WTC11 (cell line): Measurements from ENCODE around the gene LRRC4B. TPM values are rescaled to one million over a fixed set of nuclear protein-coding genes. Genes with fewer than 3 reads are reported as not detected.

Source experiments
- ATAC-seq: fragments of 200-7000 bp; cut with Tn5 transposase; 2 replicates; pipeline ENCODE4 v1.10.0; 2021; ENCODE audit warnings: mild to moderate bottlenecking, moderate library complexity
- CTCF ChIA-PET: fragments of 300-600 bp; sonication (Branson Sonifier 250); formaldehyde crosslinking; loops from one replicate; lab custom pipeline; 2021; ENCODE audit warnings: antibody characterized with exemption; lab: Charles Lee
- POLR2A ChIA-PET: fragments of 350-600 bp; sonication (Branson Sonifier 250); formaldehyde crosslinking; loops from one replicate; lab custom pipeline; 2021; ENCODE audit warnings: antibody characterized with exemption; lab: Charles Lee
- DNase-seq: peaks from one replicate; pipeline ENCODE4 v3.0.0; 2021; ENCODE audit warnings: low spot score
- H3K27ac Mint-ChIP-seq: 2 replicates; pipeline ENCODE4 v1.8.0; 2021; ENCODE audit warnings: mixed read lengths
- H3K27me3 Mint-ChIP-seq: 2 replicates; pipeline ENCODE4 v1.8.0; 2021; ENCODE audit warnings: low read depth, mild to moderate bottlenecking, moderate library complexity, mixed read lengths
- H3K36me3 Mint-ChIP-seq: 2 replicates; pipeline ENCODE4 v1.8.0; 2021; ENCODE audit warnings: mixed read lengths
- H3K4me1 Mint-ChIP-seq: 2 replicates; pipeline ENCODE4 v1.8.0; 2022; ENCODE audit warnings: mixed read lengths
- H3K4me3 Mint-ChIP-seq: 2 replicates; pipeline ENCODE4 v1.8.0; 2021; ENCODE audit warnings: mild to moderate bottlenecking, moderate library complexity, mixed read lengths
- H3K9me3 Mint-ChIP-seq: 2 replicates; pipeline ENCODE4 v1.8.0; 2021; ENCODE audit warnings: mixed read lengths
- FOXJ3 ChIP-seq: sonication (generic); formaldehyde crosslinking; IDR thresholded peaks from 2 replicates; pipeline ENCODE4 v1.9.0; 2021; ENCODE audit warnings: missing genetic modification reagents, mild to moderate bottlenecking, borderline replicate concordance
- FOXP1 ChIP-seq: sonication (generic); formaldehyde crosslinking; IDR thresholded peaks from 2 replicates; pipeline ENCODE4 v1.8.0; 2022; ENCODE audit warnings: missing genetic modification reagents, mild to moderate bottlenecking, moderate library complexity, borderline replicate concordance
- GABPB1 ChIP-seq: sonication (generic); formaldehyde crosslinking; IDR thresholded peaks from 2 replicates; pipeline ENCODE4 v1.8.1; 2023; ENCODE audit warnings: mild to moderate bottlenecking, missing genetic modification reagents
- GRHL2 ChIP-seq: fragments of 250-450 bp; sonication (Bioruptor Pico); IDR thresholded peaks from 2 replicates; pipeline ENCODE4 v1.8.0; 2022; ENCODE audit warnings: mild to moderate bottlenecking, moderate library complexity; ENCODE audit not compliant: insufficient replicate concordance, severe bottlenecking
- NFE2L1 ChIP-seq: sonication (generic); formaldehyde crosslinking; IDR thresholded peaks from 2 replicates; pipeline ENCODE4 v1.8.1; 2023; ENCODE audit warnings: missing genetic modification reagents
- NR1H2 ChIP-seq: sonication (generic); formaldehyde crosslinking; IDR thresholded peaks from 2 replicates; pipeline ENCODE4 v1.9.0; 2021; ENCODE audit warnings: mild to moderate bottlenecking, moderate library complexity, missing genetic modification reagents
- PRRX2 ChIP-seq: fragments of 250-450 bp; sonication (Bioruptor Pico); IDR thresholded peaks from 2 replicates; pipeline ENCODE4 v1.8.0; 2021; ENCODE audit warnings: mild to moderate bottlenecking
- TEAD4 ChIP-seq: sonication (generic); formaldehyde crosslinking; IDR thresholded peaks from 2 replicates; pipeline ENCODE4 v1.8.0; 2022; ENCODE audit warnings: mild to moderate bottlenecking, missing genetic modification reagents
- ZNF263 ChIP-seq: sonication (generic); formaldehyde crosslinking; IDR thresholded peaks from 2 replicates; pipeline ENCODE4 v1.8.1; 2022; ENCODE audit warnings: low read depth, mild to moderate bottlenecking, moderate library complexity, missing genetic modification reagents
- total RNA-seq: library from RNA; stranded (reverse); gene quantifications from 3 replicates; pipeline ENCODE4 v1.2.3, GENCODE V29; 2021
- TF ChIP-seq, protein P1 (sequence below): fragments of 250-450 bp; sonication (Bioruptor Pico); IDR thresholded peaks from 2 replicates; pipeline ENCODE4 v1.9.0; 2021; ENCODE audit warnings: mild to moderate bottlenecking
- TF ChIP-seq, protein P2 (sequence below): fragments of 250-450 bp; sonication (Bioruptor Pico); IDR thresholded peaks from 2 replicates; pipeline ENCODE4 v2.1.2; 2022; ENCODE audit warnings: mild to moderate bottlenecking, moderate library complexity
- TF ChIP-seq, protein P3 (sequence below): sonication (generic); formaldehyde crosslinking; IDR thresholded peaks from 2 replicates; pipeline ENCODE4 v1.8.1; 2022; ENCODE audit warnings: mild to moderate bottlenecking, missing genetic modification reagents, moderate library complexity, borderline replicate concordance
- TF ChIP-seq, protein P4 (sequence below): sonication (generic); formaldehyde crosslinking; IDR thresholded peaks from 2 replicates; pipeline ENCODE4 v1.8.0; 2022; ENCODE audit warnings: mild to moderate bottlenecking, missing genetic modification reagents

The LRRC4B gene
- total RNA-seq, 1 experiment from 2014 or later: 10.0 TPM

GRCh38 chr19:50514346-50515167, 53.7 kb downstream of the LRRC4B start:
- CTCF ChIA-PET: interaction anchor here (3.1 kb wide), 1 partner anchor 42 kb away, joined by 22 read pairs; no protein-coding TSS in a partner anchor
- no peak for ATAC-seq
- Mint-ChIP-seq H3K36me3 (peaks cover 5% of the 10 kb centered on the region; the same call in 1 of the 2 replicates), H3K9me3 (peaks cover 5% of the 10 kb centered on the region), H3K4me3 (no peak overlapping the region), H3K4me1 (peaks cover 14% of the 10 kb centered on the region), H3K27ac (no peak overlapping the region)
- TF ChIP-seq GRHL2 (CRISPR knock-in tag) (no peak), GABPB1 (CRISPR knock-in tag) (no peak), PRRX2 (CRISPR knock-in tag) (no peak), ZNF263 (no peak), FOXJ3 (CRISPR knock-in tag) (no peak)
- TF ChIP-seq, protein P1, sequence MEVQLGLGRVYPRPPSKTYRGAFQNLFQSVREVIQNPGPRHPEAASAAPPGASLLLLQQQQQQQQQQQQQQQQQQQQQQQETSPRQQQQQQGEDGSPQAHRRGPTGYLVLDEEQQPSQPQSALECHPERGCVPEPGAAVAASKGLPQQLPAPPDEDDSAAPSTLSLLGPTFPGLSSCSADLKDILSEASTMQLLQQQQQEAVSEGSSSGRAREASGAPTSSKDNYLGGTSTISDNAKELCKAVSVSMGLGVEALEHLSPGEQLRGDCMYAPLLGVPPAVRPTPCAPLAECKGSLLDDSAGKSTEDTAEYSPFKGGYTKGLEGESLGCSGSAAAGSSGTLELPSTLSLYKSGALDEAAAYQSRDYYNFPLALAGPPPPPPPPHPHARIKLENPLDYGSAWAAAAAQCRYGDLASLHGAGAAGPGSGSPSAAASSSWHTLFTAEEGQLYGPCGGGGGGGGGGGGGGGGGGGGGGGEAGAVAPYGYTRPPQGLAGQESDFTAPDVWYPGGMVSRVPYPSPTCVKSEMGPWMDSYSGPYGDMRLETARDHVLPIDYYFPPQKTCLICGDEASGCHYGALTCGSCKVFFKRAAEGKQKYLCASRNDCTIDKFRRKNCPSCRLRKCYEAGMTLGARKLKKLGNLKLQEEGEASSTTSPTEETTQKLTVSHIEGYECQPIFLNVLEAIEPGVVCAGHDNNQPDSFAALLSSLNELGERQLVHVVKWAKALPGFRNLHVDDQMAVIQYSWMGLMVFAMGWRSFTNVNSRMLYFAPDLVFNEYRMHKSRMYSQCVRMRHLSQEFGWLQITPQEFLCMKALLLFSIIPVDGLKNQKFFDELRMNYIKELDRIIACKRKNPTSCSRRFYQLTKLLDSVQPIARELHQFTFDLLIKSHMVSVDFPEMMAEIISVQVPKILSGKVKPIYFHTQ (CRISPR knock-in tag): no peak
- TF ChIP-seq, all 79 proteins: peak for 0
- no peak for DNase-seq
- H3K27me3 Mint-ChIP-seq: peaks cover 36% of the 10 kb centered on the region
- POLR2A ChIA-PET: no interaction called here

GRCh38 chr19:50513746-50514345, 54.4 kb downstream of the LRRC4B start, which contains the start of gene ASPDH:
TSS of gene ASPDH (minus strand) at chr19:50513913. CDS start at chr19:50513823, 90 bp downstream.
- ChIA-PET POLR2A (interaction anchor here (0.5 kb wide), 1 partner anchor 362 kb away, joined by 4 read pairs; no protein-coding TSS in a partner anchor), CTCF (no interaction called here)
- peaks cover 43% of the 10 kb centered on the region for H3K27me3 Mint-ChIP-seq
- peaks cover 5% of the 10 kb centered on the region; the same call in 1 of the 2 replicates for H3K36me3 Mint-ChIP-seq
- H3K4me3 Mint-ChIP-seq: no peak within 1 kb of the TSS
- TF ChIP-seq FOXJ3 (CRISPR knock-in tag) (no peak), NR1H2 (no peak), FOXP1 (CRISPR knock-in tag) (no peak), GRHL2 (CRISPR knock-in tag) (no peak), NFE2L1 (CRISPR knock-in tag) (no peak), TEAD4 (CRISPR knock-in tag) (no peak)
- TF ChIP-seq, protein P2, sequence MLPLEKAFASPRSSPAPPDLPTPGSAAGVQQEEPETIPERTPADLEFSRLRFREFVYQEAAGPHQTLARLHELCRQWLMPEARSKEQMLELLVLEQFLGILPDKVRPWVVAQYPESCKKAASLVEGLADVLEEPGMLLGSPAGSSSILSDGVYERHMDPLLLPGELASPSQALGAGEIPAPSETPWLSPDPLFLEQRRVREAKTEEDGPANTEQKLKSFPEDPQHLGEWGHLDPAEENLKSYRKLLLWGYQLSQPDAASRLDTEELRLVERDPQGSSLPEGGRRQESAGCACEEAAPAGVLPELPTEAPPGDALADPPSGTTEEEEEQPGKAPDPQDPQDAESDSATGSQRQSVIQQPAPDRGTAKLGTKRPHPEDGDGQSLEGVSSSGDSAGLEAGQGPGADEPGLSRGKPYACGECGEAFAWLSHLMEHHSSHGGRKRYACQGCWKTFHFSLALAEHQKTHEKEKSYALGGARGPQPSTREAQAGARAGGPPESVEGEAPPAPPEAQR (CRISPR knock-in tag): no peak
- TF ChIP-seq, protein P3, sequence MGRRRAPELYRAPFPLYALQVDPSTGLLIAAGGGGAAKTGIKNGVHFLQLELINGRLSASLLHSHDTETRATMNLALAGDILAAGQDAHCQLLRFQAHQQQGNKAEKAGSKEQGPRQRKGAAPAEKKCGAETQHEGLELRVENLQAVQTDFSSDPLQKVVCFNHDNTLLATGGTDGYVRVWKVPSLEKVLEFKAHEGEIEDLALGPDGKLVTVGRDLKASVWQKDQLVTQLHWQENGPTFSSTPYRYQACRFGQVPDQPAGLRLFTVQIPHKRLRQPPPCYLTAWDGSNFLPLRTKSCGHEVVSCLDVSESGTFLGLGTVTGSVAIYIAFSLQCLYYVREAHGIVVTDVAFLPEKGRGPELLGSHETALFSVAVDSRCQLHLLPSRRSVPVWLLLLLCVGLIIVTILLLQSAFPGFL (CRISPR knock-in tag): no peak
- TF ChIP-seq, protein P4, sequence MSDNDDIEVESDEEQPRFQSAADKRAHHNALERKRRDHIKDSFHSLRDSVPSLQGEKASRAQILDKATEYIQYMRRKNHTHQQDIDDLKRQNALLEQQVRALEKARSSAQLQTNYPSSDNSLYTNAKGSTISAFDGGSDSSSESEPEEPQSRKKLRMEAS (CRISPR knock-in tag): no peak
- H3K27ac Mint-ChIP-seq: peak within 1 kb of the TSS; percentile 49; the same call in 1 of the 2 replicates
- no peak for DNase-seq
- H3K4me1 Mint-ChIP-seq: peaks cover 14% of the 10 kb centered on the region
- ATAC-seq: no peak
- peaks cover 5% of the 10 kb centered on the region for H3K9me3 Mint-ChIP-seq
